Spleen (tissue), 7 donors: Measurements from ENCODE around the gene KITLG.

Experiments
- POLR2A ChIP-seq, 3 donors: fragments of 450-650 bp; IDR thresholded peaks; one replicate each; pipeline ENCODE4 v1.5.1; 2017; ENCODE audit warnings: antibody characterized with exemption in 3 of 3, mild to moderate bottlenecking in 1 of 3
- POLR2AphosphoS5 ChIP-seq, 3 donors: sonication (generic); formaldehyde crosslinking; IDR thresholded peaks; one replicate each; pipeline ENCODE4 v1.5.1; 2017; ENCODE audit warnings: antibody characterized with exemption in 3 of 3
- TF ChIP-seq, protein P1 (sequence below), 11 experiments: fragments of 200-600 bp in 7 of 11; fragments of 450-650 bp in 4 of 11; sonication (generic) in 4 of 11; IDR thresholded peaks in 8 of 11; conservative IDR thresholded peaks in 3 of 11; 1 replicate in 7 of 11; 2 replicates in 4 of 11; pipeline versions ENCODE4 v1.4.0 to v1.8.0; 2016 to 2021; ENCODE audit warnings: antibody characterized with exemption in 11 of 11, inconsistent platforms in 4 of 11, mild to moderate bottlenecking in 1 of 11
- donor health status: DM: no; HTN: no; CAD: no; lungs with moderate emphysema.
- donor health status: DM: no; HTN: no; CAD: no.
- donor health status: DM: no; HTN: no; CAD: no.

DNA sequence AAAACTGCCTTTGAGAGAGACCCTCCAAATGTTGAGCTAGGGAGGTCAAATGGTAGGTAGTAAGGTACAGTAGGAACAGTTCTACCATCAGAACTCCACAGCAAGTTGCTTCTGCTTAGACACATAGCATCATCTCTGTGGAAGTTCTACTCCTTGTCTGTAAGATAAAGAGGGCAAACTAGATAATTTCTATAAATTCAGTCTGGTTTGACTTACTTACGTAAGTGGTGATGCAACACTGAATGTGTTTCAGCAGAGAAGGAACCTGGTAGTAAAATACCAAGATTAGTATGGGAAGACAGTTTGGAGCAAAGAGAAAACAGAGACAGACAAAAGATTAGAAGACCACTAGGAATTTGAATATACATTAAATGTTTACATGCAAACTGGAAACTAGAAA lies 42.0 kb downstream of the KITLG start:
- TF ChIP-seq, protein P1, sequence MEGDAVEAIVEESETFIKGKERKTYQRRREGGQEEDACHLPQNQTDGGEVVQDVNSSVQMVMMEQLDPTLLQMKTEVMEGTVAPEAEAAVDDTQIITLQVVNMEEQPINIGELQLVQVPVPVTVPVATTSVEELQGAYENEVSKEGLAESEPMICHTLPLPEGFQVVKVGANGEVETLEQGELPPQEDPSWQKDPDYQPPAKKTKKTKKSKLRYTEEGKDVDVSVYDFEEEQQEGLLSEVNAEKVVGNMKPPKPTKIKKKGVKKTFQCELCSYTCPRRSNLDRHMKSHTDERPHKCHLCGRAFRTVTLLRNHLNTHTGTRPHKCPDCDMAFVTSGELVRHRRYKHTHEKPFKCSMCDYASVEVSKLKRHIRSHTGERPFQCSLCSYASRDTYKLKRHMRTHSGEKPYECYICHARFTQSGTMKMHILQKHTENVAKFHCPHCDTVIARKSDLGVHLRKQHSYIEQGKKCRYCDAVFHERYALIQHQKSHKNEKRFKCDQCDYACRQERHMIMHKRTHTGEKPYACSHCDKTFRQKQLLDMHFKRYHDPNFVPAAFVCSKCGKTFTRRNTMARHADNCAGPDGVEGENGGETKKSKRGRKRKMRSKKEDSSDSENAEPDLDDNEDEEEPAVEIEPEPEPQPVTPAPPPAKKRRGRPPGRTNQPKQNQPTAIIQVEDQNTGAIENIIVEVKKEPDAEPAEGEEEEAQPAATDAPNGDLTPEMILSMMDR (IDR thresholded peaks at IDR 0.05 in 8 of 11, conservative IDR thresholded peaks at IDR 0.05 in 3 of 11), result no peak
- TF ChIP-seq POLR2A (IDR thresholded peaks at IDR 0.05) (no peak), POLR2AphosphoS5 (IDR thresholded peaks at IDR 0.05) (no peak)
